HepG2 (cell line): ENCODE data around the gene TLR5. TPM values are rescaled to one million over a fixed set of nuclear protein-coding genes. Genes with fewer than 3 reads are reported as not detected.

Source experiments
- BRCA1 ChIP-seq: sonication (generic); formaldehyde crosslinking; IDR thresholded peaks from 2 replicates; pipeline ENCODE4 v1.4.0; 2020; ENCODE audit warnings: missing genetic modification reagents
- EEA1 ChIP-seq: sonication (generic); formaldehyde crosslinking; IDR thresholded peaks from 2 replicates; pipeline ENCODE4 v1.5.1; 2020; ENCODE audit warnings: mild to moderate bottlenecking, missing genetic modification reagents, borderline replicate concordance
- GMEB1 ChIP-seq: sonication (generic); formaldehyde crosslinking; IDR thresholded peaks from 2 replicates; pipeline ENCODE4 v1.5.1; 2020; ENCODE audit warnings: missing genetic modification reagents, mild to moderate bottlenecking, borderline replicate concordance
- GTF2F1 ChIP-seq: fragments of 150-350 bp; IDR thresholded peaks from 2 replicates; pipeline ENCODE4 v1.6.1; 2014; ENCODE audit warnings: low read length
- HMG20A ChIP-seq: IDR thresholded peaks from 2 replicates; pipeline ENCODE4 v1.6.1; 2016; ENCODE audit warnings: borderline replicate concordance
- HNF4G ChIP-seq, 2 experiments: sonication (generic) in 1 of 2; formaldehyde crosslinking in 1 of 2; IDR thresholded peaks; 2 replicates each; pipeline versions ENCODE4 v1.4.0 to v1.6.1; 2011 to 2020; ENCODE audit warnings: borderline replicate concordance in 2 of 2, low read depth in 2 of 2, mild to moderate bottlenecking in 2 of 2, low read length in 1 of 2, missing genetic modification reagents in 1 of 2, moderate library complexity in 1 of 2
- KMT2A ChIP-seq: sonication (generic); formaldehyde crosslinking; IDR thresholded peaks from 2 replicates; pipeline ENCODE4 v1.4.0; 2020; ENCODE audit warnings: missing genetic modification reagents
- PHF20 ChIP-seq: sonication (generic); formaldehyde crosslinking; IDR thresholded peaks from 2 replicates; pipeline ENCODE4 v1.5.0; 2020; ENCODE audit warnings: mild to moderate bottlenecking, missing genetic modification reagents
- RXRA ChIP-seq: sonication (generic); formaldehyde crosslinking; IDR thresholded peaks from 2 replicates; pipeline ENCODE4 v1.5.1; 2020; ENCODE audit warnings: missing genetic modification reagents
- SP140L ChIP-seq: sonication (generic); formaldehyde crosslinking; IDR thresholded peaks from 2 replicates; pipeline ENCODE4 v1.4.0; 2020; ENCODE audit warnings: missing genetic modification reagents, borderline replicate concordance
- STAG1 ChIP-seq: sonication (generic); formaldehyde crosslinking; IDR thresholded peaks from 2 replicates; pipeline ENCODE4 v1.4.0; 2020; ENCODE audit warnings: missing genetic modification reagents
- TAF1 ChIP-seq: sonication (generic); formaldehyde crosslinking; IDR thresholded peaks from 2 replicates; pipeline ENCODE4 v1.4.0; 2020; ENCODE audit warnings: missing genetic modification reagents
- TEAD3 ChIP-seq: optimal IDR thresholded peaks from 2 replicates; pipeline ENCODE3; 2016; ENCODE audit warnings: borderline replicate concordance
- THAP11 ChIP-seq: IDR thresholded peaks from 2 replicates; pipeline ENCODE4 v1.6.1; 2016; ENCODE audit warnings: missing biosample characterization, missing genetic modification reagents
- TRIM22 ChIP-seq: fragments of 450-650 bp; IDR thresholded peaks from 2 replicates; pipeline ENCODE4 v1.6.1; 2017
- USF2 ChIP-seq, 2 experiments: sonication (generic) in 1 of 2; formaldehyde crosslinking in 1 of 2; IDR thresholded peaks; 2 replicates each; pipeline versions ENCODE4 v1.5.1 to v1.6.1; 2011 to 2020; ENCODE audit warnings: borderline replicate concordance in 1 of 2, low read depth in 1 of 2, low read length in 1 of 2, mild to moderate bottlenecking in 1 of 2, missing genetic modification reagents in 1 of 2, moderate library complexity in 1 of 2
- ZBTB20 ChIP-seq: sonication (generic); formaldehyde crosslinking; IDR thresholded peaks from 2 replicates; pipeline ENCODE4 v1.8.1; 2023; ENCODE audit warnings: missing genetic modification reagents, low read depth, mild to moderate bottlenecking, borderline replicate concordance
- ZBTB21 ChIP-seq: sonication (generic); formaldehyde crosslinking; IDR thresholded peaks from 2 replicates; pipeline ENCODE4 v1.4.0; 2020; ENCODE audit warnings: missing genetic modification reagents
- ZNF263 ChIP-seq: sonication (generic); formaldehyde crosslinking; IDR thresholded peaks from 2 replicates; pipeline ENCODE4 v1.4.0; 2020; ENCODE audit warnings: missing genetic modification reagents
- ZNF326 ChIP-seq: sonication (generic); formaldehyde crosslinking; IDR thresholded peaks from 2 replicates; pipeline ENCODE4 v1.4.0; 2020; ENCODE audit warnings: missing genetic modification reagents, borderline replicate concordance
- ZNF567 ChIP-seq: sonication (generic); formaldehyde crosslinking; IDR thresholded peaks from 2 replicates; pipeline ENCODE4 v1.8.1; 2023; ENCODE audit warnings: mild to moderate bottlenecking, missing genetic modification reagents, borderline replicate concordance
- ZNF607 ChIP-seq: sonication (generic); formaldehyde crosslinking; IDR thresholded peaks from 2 replicates; pipeline ENCODE4 v1.5.1; 2020; ENCODE audit warnings: missing genetic modification reagents, mild to moderate bottlenecking, borderline replicate concordance
- ZNF644 ChIP-seq: IDR thresholded peaks from 2 replicates; pipeline ENCODE4 v1.6.1; 2016; ENCODE audit warnings: low read depth
- ZNF720 ChIP-seq: sonication (generic); formaldehyde crosslinking; IDR thresholded peaks from 2 replicates; pipeline ENCODE4 v1.4.0; 2020; ENCODE audit warnings: missing genetic modification reagents
- ZNF777 ChIP-seq: sonication (generic); formaldehyde crosslinking; IDR thresholded peaks from 2 replicates; pipeline ENCODE4 v1.4.0; 2020; ENCODE audit warnings: missing genetic modification reagents
- polyA plus RNA-seq, 8 experiments: library from polyadenylated mRNA; depleted of rRNA in 3 of 8; stranded (reverse) in 7 of 8; unstranded in 1 of 8; fragments of >200 nt; fragmentation: Illumina TruSeq in 4 of 8; extraction: Trizol in 4 of 8; gene quantifications; 2 replicates each; pipeline versions ENCODE4 v1.2.1 to v1.2.3, GENCODE V29; 2011 to 2016; ENCODE audit warnings: low read depth in 4 of 8, missing spikeins in 1 of 8, mixed read lengths in 1 of 8; ENCODE audit not compliant: insufficient read depth in 1 of 8
- total RNA-seq, 5 experiments: library from RNA; depleted of rRNA; stranded (reverse); fragments of >200 nt; fragmentation: Illumina TruSeq; extraction: Trizol; gene quantifications; 2 replicates each; pipeline ENCODE4 v1.2.3, GENCODE V29; 2016; ENCODE audit warnings: low read depth in 1 of 5

TLR5 gene
- total and polyA plus RNA-seq, 2 of the 13 experiments (the other 11 are each of a cell fraction or from before 2014, with no cell fraction given): not detected

- peak; percentile 50; the same call in 1 of the 2 replicates for TF ChIP-seq ZBTB20 (CRISPR knock-in tag)
- TF ChIP-seq ZNF777 (CRISPR knock-in tag): no peak
- peak; percentile 90 for TF ChIP-seq TEAD3 (CRISPR knock-in tag)
- TF ChIP-seq ZNF326 (CRISPR knock-in tag): no peak
- no peak for TF ChIP-seq ZNF720 (CRISPR knock-in tag)
- no peak for TF ChIP-seq THAP11 (CRISPR knock-in tag)
- no peak for TF ChIP-seq SP140L
- TF ChIP-seq ZNF263: no peak
- TF ChIP-seq STAG1 (CRISPR knock-in tag): no peak
- TF ChIP-seq HMG20A (CRISPR knock-in tag): peak; percentile 69; the same call in 1 of the 2 replicates
- peak; percentile 62; the same call in 1 of the 2 replicates for TF ChIP-seq HNF4G (IDR thresholded peaks at IDR 0.05; ENCODE audit: borderline replicate concordance, low read depth, low read length)
- peak; percentile 60; the same call in 1 of the 2 replicates for TF ChIP-seq HNF4G (CRISPR knock-in tag; IDR thresholded peaks at IDR 0.05; ENCODE audit: borderline replicate concordance, low read depth)
- no peak for TF ChIP-seq EEA1 (CRISPR knock-in tag)
- no peak for TF ChIP-seq USF2 (IDR thresholded peaks at IDR 0.05; ENCODE audit: low read depth, low read length)
- TF ChIP-seq USF2 (CRISPR knock-in tag; IDR thresholded peaks at IDR 0.05; ENCODE audit: borderline replicate concordance): no peak
- TF ChIP-seq TRIM22: no peak
- no peak for TF ChIP-seq GTF2F1
- no peak for TF ChIP-seq ZNF567 (CRISPR knock-in tag)
- TF ChIP-seq GMEB1: no peak
- no peak for TF ChIP-seq PHF20 (CRISPR knock-in tag)
- TF ChIP-seq BRCA1 (CRISPR knock-in tag): no peak
- TF ChIP-seq TAF1 (CRISPR knock-in tag): no peak
- TF ChIP-seq KMT2A (CRISPR knock-in tag): no peak
- TF ChIP-seq ZBTB21 (CRISPR knock-in tag): peak; percentile 65
- TF ChIP-seq RXRA: peak; percentile 82; the same call in 1 of the 2 replicates
- peak; percentile 74 for TF ChIP-seq ZNF644 (CRISPR knock-in tag)
- no peak for TF ChIP-seq ZNF607 (CRISPR knock-in tag)
Observed at GRCh38 chr1:223109581-223110026, 33.4 kb downstream of the TLR5 start (continued).
